Measurements from ENCODE around the gene NEK8.
A peak's percentile ranks its signal among the peaks of the same experiment; 100 is the strongest.

Gene NEK8

GRCh38 chr17:28724500-28725165 is 4.0 kb upstream of the NEK8 start:
- Histone ChIP-seq H3K4me1 (peaks cover 28% of the 10 kb centered on the region), H3K9ac (no peak overlapping the region)

DNA sequence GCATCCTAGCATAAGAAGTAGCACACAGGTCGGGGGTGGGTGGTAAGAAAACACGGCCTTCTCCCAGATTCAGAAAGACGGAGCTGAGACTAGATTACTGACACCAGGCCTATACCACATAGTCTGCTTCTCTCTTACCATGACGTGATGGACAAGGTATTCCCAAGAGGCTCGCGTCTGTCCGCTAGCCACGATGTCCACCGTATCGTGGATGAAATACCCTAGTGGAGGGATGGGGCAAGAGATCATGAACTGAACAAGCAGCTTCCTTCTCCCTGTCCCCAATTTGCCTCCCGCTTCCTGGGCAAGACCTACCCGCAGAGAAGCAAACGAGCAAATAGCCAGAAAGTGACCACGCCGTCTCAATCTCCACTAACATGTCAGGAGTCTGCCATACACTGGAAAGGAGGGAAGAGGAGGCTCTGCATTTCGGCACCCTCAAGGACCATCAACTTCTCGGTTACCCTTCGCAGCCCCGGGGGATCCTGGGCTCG is 3.4 kb upstream of the NEK8 start:
- peaks cover 5% of the 10 kb centered on the region for H3K79me2 ChIP-seq
- peak overlapping the region; percentile 99 for H2AFZ ChIP-seq
- TF ChIP-seq, protein P1, sequence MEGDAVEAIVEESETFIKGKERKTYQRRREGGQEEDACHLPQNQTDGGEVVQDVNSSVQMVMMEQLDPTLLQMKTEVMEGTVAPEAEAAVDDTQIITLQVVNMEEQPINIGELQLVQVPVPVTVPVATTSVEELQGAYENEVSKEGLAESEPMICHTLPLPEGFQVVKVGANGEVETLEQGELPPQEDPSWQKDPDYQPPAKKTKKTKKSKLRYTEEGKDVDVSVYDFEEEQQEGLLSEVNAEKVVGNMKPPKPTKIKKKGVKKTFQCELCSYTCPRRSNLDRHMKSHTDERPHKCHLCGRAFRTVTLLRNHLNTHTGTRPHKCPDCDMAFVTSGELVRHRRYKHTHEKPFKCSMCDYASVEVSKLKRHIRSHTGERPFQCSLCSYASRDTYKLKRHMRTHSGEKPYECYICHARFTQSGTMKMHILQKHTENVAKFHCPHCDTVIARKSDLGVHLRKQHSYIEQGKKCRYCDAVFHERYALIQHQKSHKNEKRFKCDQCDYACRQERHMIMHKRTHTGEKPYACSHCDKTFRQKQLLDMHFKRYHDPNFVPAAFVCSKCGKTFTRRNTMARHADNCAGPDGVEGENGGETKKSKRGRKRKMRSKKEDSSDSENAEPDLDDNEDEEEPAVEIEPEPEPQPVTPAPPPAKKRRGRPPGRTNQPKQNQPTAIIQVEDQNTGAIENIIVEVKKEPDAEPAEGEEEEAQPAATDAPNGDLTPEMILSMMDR (IDR thresholded peaks at IDR 0.05): no peak
- H3K4me2 ChIP-seq (ENCODE audit: low read length): peak overlapping the region; percentile 100
- no peak overlapping the region for H3K9ac ChIP-seq
- no peaks in the 10 kb centered on the region for H3K9me3 ChIP-seq (ENCODE audit: control insufficient read depth, low read length)
- H3K4me3 ChIP-seq (ENCODE audit: low read depth, low read length): peak overlapping the region; percentile 37
- H3K27ac ChIP-seq: peak overlapping the region; percentile 36
- H3K36me3 ChIP-seq (ENCODE audit: control insufficient read depth, insufficient read depth, low read length): no peaks in the 10 kb centered on the region
- peaks cover 28% of the 10 kb centered on the region for H3K4me1 ChIP-seq
- H3K27me3 ChIP-seq (ENCODE audit: control insufficient read depth, insufficient read depth, low read length): no peaks in the 10 kb centered on the region

More at GRCh38 chr17:28724500-28725165, 4.0 kb upstream of the NEK8 start:
- no peak overlapping the region for H3K27ac ChIP-seq
- no peaks in the 10 kb centered on the region for H3K36me3 ChIP-seq (ENCODE audit: control insufficient read depth, insufficient read depth, low read length)
- H3K9me3 ChIP-seq (ENCODE audit: control insufficient read depth, low read length): no peaks in the 10 kb centered on the region
- H2AFZ ChIP-seq: no peak overlapping the region
- TF ChIP-seq, protein P1 (IDR thresholded peaks at IDR 0.05): no peak
- H3K4me3 ChIP-seq (ENCODE audit: low read depth, low read length): no peak overlapping the region
- no peaks in the 10 kb centered on the region for H3K27me3 ChIP-seq (ENCODE audit: control insufficient read depth, insufficient read depth, low read length)
- no peak overlapping the region for H3K4me2 ChIP-seq (ENCODE audit: low read length)
- peaks cover 8% of the 10 kb centered on the region for H3K79me2 ChIP-seq

GRCh38 chr17:28725660-28726225 is 2.8 kb upstream of the NEK8 start:
- peak overlapping the region; percentile 100 for H3K4me2 ChIP-seq (ENCODE audit: low read length)
- H3K9me3 ChIP-seq (ENCODE audit: control insufficient read depth, low read length): no peaks in the 10 kb centered on the region
- no peaks in the 10 kb centered on the region for H3K36me3 ChIP-seq (ENCODE audit: control insufficient read depth, insufficient read depth, low read length)
- H3K27ac ChIP-seq: peak overlapping the region; percentile 36
- H3K79me2 ChIP-seq: peaks cover 2% of the 10 kb centered on the region
- peaks cover 28% of the 10 kb centered on the region for H3K4me1 ChIP-seq
- H3K9ac ChIP-seq: no peak overlapping the region
- no peaks in the 10 kb centered on the region for H3K27me3 ChIP-seq (ENCODE audit: control insufficient read depth, insufficient read depth, low read length)
- peak overlapping the region; percentile 99 for H2AFZ ChIP-seq
- TF ChIP-seq, protein P1 (IDR thresholded peaks at IDR 0.05): no peak
- peak overlapping the region; percentile 37 for H3K4me3 ChIP-seq (ENCODE audit: low read depth, low read length)

- Histone ChIP-seq H3K9ac (no peak within 1 kb of the TSS), H3K27me3 (ENCODE audit: control insufficient read depth, insufficient read depth, low read length) (no peaks in the 10 kb centered on the region), H3K36me3 (ENCODE audit: control insufficient read depth, insufficient read depth, low read length) (no peaks in the 10 kb centered on the region), H2AFZ (peak within 1 kb of the TSS; percentile 99), H3K79me2 (peaks cover 2% of the 10 kb centered on the region), H3K4me1 (peaks cover 24% of the 10 kb centered on the region), H3K27ac (peak within 1 kb of the TSS; percentile 95), H3K4me3 (ENCODE audit: low read depth, low read length) (peak within 1 kb of the TSS; percentile 92), H3K4me2 (ENCODE audit: low read length) (peak within 1 kb of the TSS; percentile 100), H3K9me3 (ENCODE audit: control insufficient read depth, low read length) (no peaks in the 10 kb centered on the region)
- TF ChIP-seq, protein P1 (IDR thresholded peaks at IDR 0.05): no peak
Observed at GRCh38 chr17:28726226-28726626, 2.4 kb upstream of the NEK8 start, which contains the start of gene TLCD1. Gene TLCD1 (minus strand): TSS chr17:28726233. CDS start chr17:28726097, 136 bp downstream.

Measured in parathyroid adenoma (tissue), 2 donors.